ENCODE data around the gene TMPRSS11E.
"Not testable (repeated sequence)": the region's sequence is repeated elsewhere in the genome, so short reads cannot be mapped to it uniquely, and the experiment has no call there.

Gene TMPRSS11E

GRCh38 chr4:68407868-68408190, 39.4 kb upstream of the TMPRSS11E start:
- no peak for DNase-seq (ENCODE audit: low read depth)
- TF ChIP-seq CTCF (IDR thresholded peaks at IDR 0.05; ENCODE audit: insufficient read depth, low read depth, low read length, missing control alignments), result no peak
- no peak overlapping the region for H3K4me3 ChIP-seq (ENCODE audit: low read length)

- no peak for DNase-seq (ENCODE audit: low read depth)
- no peak overlapping the region for H3K4me3 ChIP-seq (ENCODE audit: low read length)
- no peak for TF ChIP-seq CTCF (IDR thresholded peaks at IDR 0.05; ENCODE audit: insufficient read depth, low read depth, low read length, missing control alignments)
Measured at GRCh38 chr4:68410149-68410548, 37.1 kb upstream of the TMPRSS11E start.

GRCh38 chr4:68410643-68411042, 36.6 kb upstream of the TMPRSS11E start:
- TF ChIP-seq CTCF (IDR thresholded peaks at IDR 0.05; ENCODE audit: insufficient read depth, low read depth, low read length, missing control alignments), result no peak
- no peak for DNase-seq (ENCODE audit: low read depth)
- no peak overlapping the region for H3K4me3 ChIP-seq (ENCODE audit: low read length)

- not testable (repeated sequence) for H3K4me3 ChIP-seq (ENCODE audit: low read length)
- DNase-seq (ENCODE audit: low read depth), result peak; percentile 6
Measured at GRCh38 chr4:68412031-68412430, 35.2 kb upstream of the TMPRSS11E start.

GRCh38 chr4:68416591-68416990, 30.7 kb upstream of the TMPRSS11E start:
- no peak overlapping the region for H3K4me3 ChIP-seq (ENCODE audit: low read length)
- peak; percentile 80 for DNase-seq (ENCODE audit: low read depth)
- TF ChIP-seq CTCF (IDR thresholded peaks at IDR 0.05; ENCODE audit: insufficient read depth, low read depth, low read length, missing control alignments), result no peak

GRCh38 chr4:68426516-68426915, 20.7 kb upstream of the TMPRSS11E start:
- no peak for TF ChIP-seq CTCF (IDR thresholded peaks at IDR 0.05; ENCODE audit: insufficient read depth, low read depth, low read length, missing control alignments)
- DNase-seq (ENCODE audit: low read depth), result no peak

GRCh38 chr4:68430337-68430736, 16.9 kb upstream of the TMPRSS11E start:
- H3K4me3 ChIP-seq (ENCODE audit: low read length), result no peak overlapping the region
- DNase-seq (ENCODE audit: low read depth), result peak; percentile 47
- TF ChIP-seq CTCF (IDR thresholded peaks at IDR 0.05; ENCODE audit: insufficient read depth, low read depth, low read length, missing control alignments), result no peak

More at GRCh38 chr4:68426516-68426915, 20.7 kb upstream of the TMPRSS11E start:
- H3K4me3 ChIP-seq (ENCODE audit: low read length), result no peak overlapping the region

- no peak overlapping the region for H3K4me3 ChIP-seq (ENCODE audit: low read length)
- DNase-seq (ENCODE audit: low read depth), result no peak
- no peak for TF ChIP-seq CTCF (IDR thresholded peaks at IDR 0.05; ENCODE audit: insufficient read depth, low read depth, low read length, missing control alignments)
Measured at GRCh38 chr4:68432320-68432719, 14.9 kb upstream of the TMPRSS11E start.
